ENCODE measurements around the gene RPS6KA2.

GRCh38 chr6:166630462-166630861 is 3.4 kb upstream of the RPS6KA2 start:
- TF ChIP-seq POLR2AphosphoS5 (IDR thresholded peaks at IDR 0.05) (no peak), POLR2A (IDR thresholded peaks at IDR 0.05) (no peak), CTCF (IDR thresholded peaks at IDR 0.05) (no peak)

Measured in breast epithelium (tissue), 3 donors.